HEK293 (cell line): ENCODE results near the gene GNA12.

Experiments used
- CTCF ChIA-PET: fragments of 350-600 bp; formaldehyde crosslinking; extraction: SDS; loops from one replicate; lab custom pipeline; 2021; ENCODE audit warnings: antibody characterized with exemption; lab: Yijun Ruan, JAX
- POLR2A ChIA-PET: fragments of 300-600 bp; formaldehyde crosslinking; extraction: SDS; loops from one replicate; lab custom pipeline; 2020; ENCODE audit warnings: antibody characterized with exemption, inconsistent platforms; lab: Yijun Ruan, JAX
- H3K27ac ChIP-seq: fragments of 200-500 bp; sonication (Bioruptor generic); 2 replicates; pipeline ENCODE4 v1.5.1; 2014; ENCODE audit warnings: low read depth, low read length, control low read depth, inconsistent platforms; ENCODE audit errors: extremely low read depth
- H3K36me3 ChIP-seq, 2 experiments: fragments of 200-500 bp in 1 of 2; sonication (Bioruptor generic) in 1 of 2; 1 replicate in 1 of 2; 2 replicates in 1 of 2; pipeline ENCODE4 v1.5.1; 2014 to 2017; ENCODE audit warnings: inconsistent platforms in 2 of 2, low read length in 2 of 2; ENCODE audit not compliant: control insufficient read depth in 2 of 2, insufficient read depth in 1 of 2
- H3K4me1 ChIP-seq: fragments of 200-500 bp; sonication (Bioruptor generic); 2 replicates; pipeline ENCODE4 v1.5.1; 2014; ENCODE audit warnings: mild to moderate bottlenecking, low read length, inconsistent platforms; ENCODE audit not compliant: control insufficient read depth, insufficient read depth
- H3K4me3 ChIP-seq: 2 replicates; pipeline ENCODE4 v1.5.1; 2011; ENCODE audit warnings: low read depth, mild to moderate bottlenecking, control low read depth, low read length, moderate library complexity
- H3K9me3 ChIP-seq: fragments of 200-500 bp; sonication (Bioruptor generic); 2 replicates; pipeline ENCODE4 v1.5.1; 2014; ENCODE audit warnings: low read depth, low read length, inconsistent platforms; ENCODE audit not compliant: control insufficient read depth, insufficient read depth
- AEBP2 ChIP-seq: fragments of 450-650 bp; formaldehyde crosslinking; IDR thresholded peaks from 2 replicates; pipeline ENCODE4 v1.5.1; 2016; ENCODE audit warnings: missing biosample characterization, missing genetic modification characterization, borderline replicate concordance
- EGR2 ChIP-seq: fragments of 450-650 bp; formaldehyde crosslinking; IDR thresholded peaks from 2 replicates; pipeline ENCODE4 v1.5.1; 2016; ENCODE audit warnings: low read depth, missing biosample characterization, missing genetic modification characterization
- KLF1 ChIP-seq: fragments of 450-650 bp; formaldehyde crosslinking; IDR thresholded peaks from 2 replicates; pipeline ENCODE4 v1.5.1; 2016; ENCODE audit warnings: missing biosample characterization, missing genetic modification characterization
- KLF16 ChIP-seq: fragments of 450-650 bp; formaldehyde crosslinking; IDR thresholded peaks from 2 replicates; pipeline ENCODE4 v1.5.1; 2017; ENCODE audit warnings: missing biosample characterization, missing genetic modification characterization
- KLF17 ChIP-seq: fragments of 450-650 bp; formaldehyde crosslinking; IDR thresholded peaks from 2 replicates; pipeline ENCODE4 v1.5.1; 2016; ENCODE audit warnings: missing biosample characterization, missing genetic modification characterization
- SCRT1 ChIP-seq: fragments of 450-650 bp; formaldehyde crosslinking; IDR thresholded peaks from 2 replicates; pipeline ENCODE4 v1.5.1; 2016; ENCODE audit warnings: missing biosample characterization, missing genetic modification characterization, borderline replicate concordance
- SP2 ChIP-seq: fragments of 450-650 bp; formaldehyde crosslinking; IDR thresholded peaks from 2 replicates; pipeline ENCODE4 v1.5.1; 2016; ENCODE audit warnings: missing biosample characterization, missing genetic modification characterization
- YY2 ChIP-seq: fragments of 450-650 bp; formaldehyde crosslinking; IDR thresholded peaks from 2 replicates; pipeline ENCODE4 v1.5.1; 2016; ENCODE audit warnings: missing biosample characterization, missing genetic modification characterization
- ZBTB8A ChIP-seq: fragments of 450-650 bp; formaldehyde crosslinking; IDR thresholded peaks from 2 replicates; pipeline ENCODE4 v1.5.1; 2016; ENCODE audit warnings: missing biosample characterization, missing genetic modification characterization
- ZEB2 ChIP-seq: fragments of 450-650 bp; formaldehyde crosslinking; IDR thresholded peaks from 2 replicates; pipeline ENCODE4 v1.5.1; 2016; ENCODE audit warnings: missing biosample characterization, missing genetic modification characterization
- ZFP3 ChIP-seq: fragments of 450-650 bp; formaldehyde crosslinking; IDR thresholded peaks from 2 replicates; pipeline ENCODE4 v1.5.1; 2016; ENCODE audit warnings: low read depth, missing biosample characterization, missing genetic modification characterization
- ZNF121 ChIP-seq: fragments of 450-650 bp; formaldehyde crosslinking; IDR thresholded peaks from 2 replicates; pipeline ENCODE4 v1.5.1; 2016; ENCODE audit warnings: missing biosample characterization, missing genetic modification characterization
- ZNF157 ChIP-seq: fragments of 450-650 bp; formaldehyde crosslinking; IDR thresholded peaks from 2 replicates; pipeline ENCODE4 v1.5.1; 2016; ENCODE audit warnings: missing biosample characterization, missing genetic modification characterization
- ZNF24 ChIP-seq: fragments of 450-650 bp; formaldehyde crosslinking; IDR thresholded peaks from 2 replicates; pipeline ENCODE4 v1.5.1; 2016; ENCODE audit warnings: missing biosample characterization, missing genetic modification characterization
- ZNF26 ChIP-seq: fragments of 450-650 bp; formaldehyde crosslinking; IDR thresholded peaks from 2 replicates; pipeline ENCODE4 v1.5.1; 2016; ENCODE audit warnings: missing biosample characterization, missing genetic modification characterization
- ZNF335 ChIP-seq: fragments of 450-650 bp; formaldehyde crosslinking; conservative IDR thresholded peaks from 2 replicates; pipeline ENCODE4 v1.5.1; 2016; ENCODE audit warnings: missing biosample characterization, missing genetic modification characterization
- ZNF37A ChIP-seq: fragments of 450-650 bp; IDR thresholded peaks from 2 replicates; pipeline ENCODE4 v1.5.1; 2018; ENCODE audit warnings: missing biosample characterization, missing genetic modification characterization
- ZNF48 ChIP-seq: fragments of 450-650 bp; formaldehyde crosslinking; IDR thresholded peaks from 2 replicates; pipeline ENCODE4 v1.5.1; 2016; ENCODE audit warnings: missing biosample characterization, missing genetic modification characterization
- ZNF488 ChIP-seq: fragments of 450-650 bp; formaldehyde crosslinking; IDR thresholded peaks from 2 replicates; pipeline ENCODE4 v1.5.1; 2016; ENCODE audit warnings: missing biosample characterization, missing genetic modification characterization
- ZNF549 ChIP-seq: fragments of 450-650 bp; IDR thresholded peaks from 2 replicates; pipeline ENCODE4 v1.5.1; 2018; ENCODE audit warnings: missing biosample characterization, missing genetic modification characterization, mild to moderate bottlenecking, inconsistent platforms, moderate library complexity
- ZNF560 ChIP-seq: fragments of 450-650 bp; formaldehyde crosslinking; IDR thresholded peaks from 2 replicates; pipeline ENCODE4 v1.5.1; 2017; ENCODE audit warnings: missing biosample characterization, missing genetic modification characterization, borderline replicate concordance
- ZNF624 ChIP-seq: fragments of 450-650 bp; formaldehyde crosslinking; IDR thresholded peaks from 2 replicates; pipeline ENCODE4 v1.5.1; 2017; ENCODE audit warnings: missing biosample characterization, missing genetic modification characterization
- ZNF658 ChIP-seq: fragments of 450-650 bp; formaldehyde crosslinking; IDR thresholded peaks from 2 replicates; pipeline ENCODE4; 2016; ENCODE audit warnings: missing biosample characterization, missing genetic modification characterization
- ZNF660 ChIP-seq: fragments of 450-650 bp; IDR thresholded peaks from 2 replicates; pipeline ENCODE4 v1.5.1; 2018; ENCODE audit warnings: missing biosample characterization, mild to moderate bottlenecking, missing genetic modification characterization
- TF ChIP-seq, protein P1 (sequence below): fragments of 450-650 bp; formaldehyde crosslinking; IDR thresholded peaks from 2 replicates; pipeline ENCODE4 v1.5.1; 2016; ENCODE audit warnings: missing biosample characterization, missing genetic modification characterization

The GNA12 gene

DNA sequence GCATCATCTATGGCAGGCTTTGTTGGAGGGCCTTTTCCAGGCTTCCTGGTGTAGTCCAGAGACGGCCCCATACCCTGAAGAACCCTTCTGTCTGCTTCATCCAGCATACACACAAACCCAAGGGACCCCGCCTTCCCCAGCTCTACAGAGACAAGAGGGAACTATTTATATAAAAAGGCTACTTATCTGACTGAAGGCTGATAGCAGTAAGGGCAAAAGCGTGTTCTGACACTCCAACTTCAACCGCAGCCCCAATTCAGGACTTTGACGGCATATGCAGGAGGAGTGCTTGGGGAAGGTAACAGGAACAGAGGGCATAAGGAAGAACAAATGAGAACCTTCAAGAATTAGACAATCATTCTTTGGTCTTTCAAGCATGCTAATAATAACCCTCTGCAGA, 21.0 kb downstream of the GNA12 start (continued):
- no peak for TF ChIP-seq KLF17 (tag by site-specific recombination)

GRCh38 chr7:2821842-2822507, 22.1 kb downstream of the GNA12 start:
- no peak overlapping the region for H3K4me3 ChIP-seq
- ChIA-PET POLR2A (interaction anchor here (0.9 kb wide), 1 partner anchor 64 kb away, joined by 3 read pairs; no protein-coding TSS in a partner anchor), CTCF (interaction anchor here (0.7 to 2.1 kb wide), 4 partner anchors 9 to 27 kb away, joined by 3 to 6 read pairs (median 4); no protein-coding TSS in a partner anchor)
- no peak overlapping the region for H3K27ac ChIP-seq
- peaks cover 5% of the 10 kb centered on the region for H3K4me1 ChIP-seq
- H3K9me3 ChIP-seq, result no peaks in the 10 kb centered on the region
- H3K36me3 ChIP-seq, result no peaks in the 10 kb centered on the region
- TF ChIP-seq ZEB2 (tag by site-specific recombination), result no peak
- no peak for TF ChIP-seq ZNF48 (tag by site-specific recombination)
- no peak for TF ChIP-seq ZNF658
- no peak for TF ChIP-seq ZNF549 (tag by site-specific recombination)
- TF ChIP-seq KLF1 (tag by site-specific recombination), result no peak
- TF ChIP-seq ZNF488 (tag by site-specific recombination), result no peak
- TF ChIP-seq ZNF624 (tag by site-specific recombination), result no peak
- no peak for TF ChIP-seq KLF16 (tag by site-specific recombination)
- no peak for TF ChIP-seq ZNF157 (tag by site-specific recombination)
- TF ChIP-seq ZFP3 (tag by site-specific recombination), result no peak
- TF ChIP-seq, protein P1, sequence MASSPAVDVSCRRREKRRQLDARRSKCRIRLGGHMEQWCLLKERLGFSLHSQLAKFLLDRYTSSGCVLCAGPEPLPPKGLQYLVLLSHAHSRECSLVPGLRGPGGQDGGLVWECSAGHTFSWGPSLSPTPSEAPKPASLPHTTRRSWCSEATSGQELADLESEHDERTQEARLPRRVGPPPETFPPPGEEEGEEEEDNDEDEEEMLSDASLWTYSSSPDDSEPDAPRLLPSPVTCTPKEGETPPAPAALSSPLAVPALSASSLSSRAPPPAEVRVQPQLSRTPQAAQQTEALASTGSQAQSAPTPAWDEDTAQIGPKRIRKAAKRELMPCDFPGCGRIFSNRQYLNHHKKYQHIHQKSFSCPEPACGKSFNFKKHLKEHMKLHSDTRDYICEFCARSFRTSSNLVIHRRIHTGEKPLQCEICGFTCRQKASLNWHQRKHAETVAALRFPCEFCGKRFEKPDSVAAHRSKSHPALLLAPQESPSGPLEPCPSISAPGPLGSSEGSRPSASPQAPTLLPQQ (tag by site-specific recombination), result no peak
- TF ChIP-seq AEBP2 (tag by site-specific recombination), result no peak
- TF ChIP-seq YY2 (tag by site-specific recombination), result no peak
- no peak for TF ChIP-seq EGR2 (tag by site-specific recombination)
- TF ChIP-seq ZBTB8A (tag by site-specific recombination), result no peak

DNA sequence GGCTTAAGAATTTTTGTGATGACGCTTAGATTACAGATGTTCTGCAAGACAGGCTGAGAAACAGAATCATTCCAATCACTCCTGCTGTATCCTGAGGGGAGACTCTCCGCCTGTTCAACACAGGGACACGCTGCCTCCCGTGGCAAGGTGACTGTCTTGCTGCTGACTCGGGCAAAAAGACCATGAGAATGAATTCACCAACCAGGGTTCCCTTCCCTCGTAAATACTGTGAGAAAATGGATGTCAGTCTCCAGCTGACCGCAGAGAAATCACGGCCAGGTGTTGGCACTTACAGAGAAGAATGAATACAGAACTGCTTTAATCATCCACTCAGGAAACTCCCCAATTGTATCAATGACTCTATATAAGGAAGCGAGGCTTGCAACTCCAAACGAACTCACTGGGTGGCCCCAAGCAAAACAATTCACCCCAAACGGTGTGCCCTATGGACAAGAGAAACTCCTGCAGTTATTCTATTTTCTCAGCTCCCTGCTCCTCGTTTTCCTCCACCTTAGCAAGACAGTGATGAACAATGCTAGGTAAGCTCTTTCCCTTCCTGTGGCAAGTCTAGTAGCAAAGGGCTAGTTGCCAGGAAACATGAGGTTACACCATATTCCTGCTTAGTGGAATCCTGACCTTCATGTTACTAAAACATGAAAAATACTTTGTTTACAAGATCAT, 22.8 kb downstream of the GNA12 start:
- no peak overlapping the region for H3K4me3 ChIP-seq
- POLR2A ChIA-PET, result interaction anchor here (0.9 kb wide), 1 partner anchor 63 kb away, joined by 3 read pairs; no protein-coding TSS in a partner anchor
- H3K27ac ChIP-seq, result no peak overlapping the region
- H3K9me3 ChIP-seq, result no peaks in the 10 kb centered on the region
- CTCF ChIA-PET, result interaction anchor here (0.7 to 2.1 kb wide), 7 partner anchors 9 to 112 kb away, joined by 3 to 6 read pairs (median 4); no protein-coding TSS in a partner anchor
- peaks cover 5% of the 10 kb centered on the region for H3K4me1 ChIP-seq
- no peaks in the 10 kb centered on the region for H3K36me3 ChIP-seq
- TF ChIP-seq ZNF26 (tag by site-specific recombination) (no peak), ZNF121 (tag by site-specific recombination) (no peak), ZNF37A (tag by site-specific recombination) (no peak), SCRT1 (tag by site-specific recombination) (no peak), ZNF335 (tag by site-specific recombination) (no peak), ZNF660 (tag by site-specific recombination) (no peak), SP2 (tag by site-specific recombination) (no peak), ZNF24 (no peak), ZNF560 (tag by site-specific recombination) (no peak)
